Measurements from ENCODE around the gene ALG5. TPM values are rescaled to one million over a fixed set of nuclear protein-coding genes. Genes with fewer than 3 reads are reported as not detected.

ALG5 gene
- total RNA-seq, 1 experiment from 2014 or later: 27.0 TPM

DNA sequence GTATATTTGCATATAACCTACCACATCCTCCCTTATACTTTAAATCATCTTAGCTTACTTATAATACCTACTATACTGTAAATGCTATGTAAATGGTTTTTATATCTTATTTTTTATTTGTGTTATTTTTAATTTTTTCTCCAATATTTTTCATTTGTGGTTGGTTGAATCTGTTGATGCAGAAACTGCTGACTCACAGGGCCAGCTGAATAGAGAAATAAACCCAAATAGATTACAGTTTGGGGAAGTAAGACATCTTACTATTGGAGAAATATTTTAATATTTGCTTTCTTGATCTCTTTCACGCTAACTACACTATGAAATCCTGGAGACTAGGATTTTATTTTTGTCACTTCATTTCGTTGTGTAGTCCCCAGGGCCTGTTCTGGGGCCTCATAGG is 86.2 kb downstream of the ALG5 start:
- H3K4me1 ChIP-seq (ENCODE audit: insufficient read depth, low read length): no peaks in the 10 kb centered on the region
- no peak overlapping the region for H3K4ac ChIP-seq (ENCODE audit: low read depth, low read length)
- H3K9ac ChIP-seq (ENCODE audit: extremely low read depth, insufficient read length, low read length): no peak overlapping the region
- no peaks in the 10 kb centered on the region for H4K20me1 ChIP-seq (ENCODE audit: control insufficient read depth, insufficient read depth, insufficient read length)
- no peak overlapping the region for H2BK5ac ChIP-seq (ENCODE audit: insufficient read length, low read length)
- H2BK15ac ChIP-seq (ENCODE audit: low read depth, low read length): no peak overlapping the region
- Mint-ChIP-seq H3K36me3 (ENCODE audit: insufficient read depth in 1 of 3, low read depth in 3 of 3) (no peaks in the 10 kb centered on the region), H3K9me3 (no peaks in the 10 kb centered on the region), H3K27me3 (ENCODE audit: low read depth) (peaks cover 19% of the 10 kb centered on the region), H3K4me3 (no peak overlapping the region), H3K27ac (no peak overlapping the region), H3K4me1 (0 out of 4 replicates have a peak, but pooled peaks cover 0 to under 1% of the 10 kb centered on the region in 2 experiments)
- no peak overlapping the region for H4K5ac ChIP-seq (ENCODE audit: insufficient read length, low read depth, low read length)
- H3K23me2 ChIP-seq (ENCODE audit: insufficient read length, low read depth, low read length, poor library complexity, severe bottlenecking): no peaks in the 10 kb centered on the region
- TF ChIP-seq, protein P1, sequence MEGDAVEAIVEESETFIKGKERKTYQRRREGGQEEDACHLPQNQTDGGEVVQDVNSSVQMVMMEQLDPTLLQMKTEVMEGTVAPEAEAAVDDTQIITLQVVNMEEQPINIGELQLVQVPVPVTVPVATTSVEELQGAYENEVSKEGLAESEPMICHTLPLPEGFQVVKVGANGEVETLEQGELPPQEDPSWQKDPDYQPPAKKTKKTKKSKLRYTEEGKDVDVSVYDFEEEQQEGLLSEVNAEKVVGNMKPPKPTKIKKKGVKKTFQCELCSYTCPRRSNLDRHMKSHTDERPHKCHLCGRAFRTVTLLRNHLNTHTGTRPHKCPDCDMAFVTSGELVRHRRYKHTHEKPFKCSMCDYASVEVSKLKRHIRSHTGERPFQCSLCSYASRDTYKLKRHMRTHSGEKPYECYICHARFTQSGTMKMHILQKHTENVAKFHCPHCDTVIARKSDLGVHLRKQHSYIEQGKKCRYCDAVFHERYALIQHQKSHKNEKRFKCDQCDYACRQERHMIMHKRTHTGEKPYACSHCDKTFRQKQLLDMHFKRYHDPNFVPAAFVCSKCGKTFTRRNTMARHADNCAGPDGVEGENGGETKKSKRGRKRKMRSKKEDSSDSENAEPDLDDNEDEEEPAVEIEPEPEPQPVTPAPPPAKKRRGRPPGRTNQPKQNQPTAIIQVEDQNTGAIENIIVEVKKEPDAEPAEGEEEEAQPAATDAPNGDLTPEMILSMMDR (conservative IDR thresholded peaks at IDR 0.05): no peak
- H3K23ac ChIP-seq (ENCODE audit: insufficient read length, low read depth, low read length): no peak overlapping the region
- no peaks in the 10 kb centered on the region for H3K79me1 ChIP-seq (ENCODE audit: insufficient read depth, low read depth, low read length, poor library complexity, severe bottlenecking)
- H2AK5ac ChIP-seq (ENCODE audit: insufficient read length, low read length): no peak overlapping the region
- no peak overlapping the region for H4K91ac ChIP-seq (ENCODE audit: insufficient read length, low read depth, low read length)
- no peaks in the 10 kb centered on the region; the same call in 1 of the 2 replicates for H3K27me3 ChIP-seq (ENCODE audit: insufficient read depth, low read length)
- no peak for DNase-seq
- H3K27ac ChIP-seq (ENCODE audit: insufficient read length, low read depth, low read length): no peak overlapping the region
- H2AFZ ChIP-seq (ENCODE audit: low read length): no peak overlapping the region
- no peak overlapping the region for H3T11ph ChIP-seq (ENCODE audit: low read length)
- H4K8ac ChIP-seq (replicated peaks; ENCODE audit: insufficient read length, low read depth, low read length): no peak overlapping the region
- H3K9me3 ChIP-seq (ENCODE audit: control insufficient read depth, low read depth, low read length): no peaks in the 10 kb centered on the region
- H3K56ac ChIP-seq (ENCODE audit: insufficient read length, low read depth, low read length): no peak overlapping the region
- no peak overlapping the region for H2BK12ac ChIP-seq (ENCODE audit: insufficient read length, low read depth, low read length)
- no peaks in the 10 kb centered on the region for H3K79me2 ChIP-seq (ENCODE audit: insufficient read depth, low read length)
- H2BK120ac ChIP-seq (ENCODE audit: low read depth, low read length, poor library complexity, severe bottlenecking): no peak overlapping the region
- H3K4me2 ChIP-seq (ENCODE audit: insufficient read depth, insufficient read length, low read length): no peak overlapping the region
- no peak overlapping the region for H3K14ac ChIP-seq (ENCODE audit: insufficient read depth, low read length)
- H2BK20ac ChIP-seq (ENCODE audit: low read depth, low read length, poor library complexity, severe bottlenecking): no peak overlapping the region
- H3K18ac ChIP-seq (ENCODE audit: insufficient read length, low read depth, low read length): no peak overlapping the region
- no CpG with 5 or more reads among the region's 2 CpGs for WGBS (ENCODE audit: extremely low coverage, insufficient read length, low lambda C conversion rate)
